MM.1S (cell line): ENCODE data around the gene POPDC3.

ENCODE experiments used
- DNase-seq: peaks from one replicate; pipeline ENCODE4 v3.0.0-alpha.2; 2015
- H2AFZ ChIP-seq: fragments of 300-600 bp; sonication (generic); 2 replicates; pipeline ENCODE4 v1.6.0; 2016; ENCODE audit warnings: antibody characterized with exemption, low read length
- H3F3A ChIP-seq: fragments of 300-600 bp; sonication (generic); 2 replicates; pipeline ENCODE4 v1.6.1; 2016; ENCODE audit warnings: mild to moderate bottlenecking, antibody characterized with exemption, low read length, moderate library complexity, mixed read lengths; ENCODE audit not compliant: insufficient read depth
- H3K27ac ChIP-seq: fragments of 300-600 bp; sonication (generic); 2 replicates; pipeline ENCODE4 v1.5.1; 2016; ENCODE audit warnings: mild to moderate bottlenecking, low read length
- H3K27me3 ChIP-seq: fragments of 300-600 bp; sonication (generic); replicated peaks from 2 replicates; pipeline ENCODE4 v1.6.0; 2016; ENCODE audit warnings: low read length; ENCODE audit not compliant: insufficient read depth
- H3K36me3 ChIP-seq: fragments of 300-600 bp; sonication (generic); replicated peaks from 2 replicates; pipeline ENCODE4 v1.6.1; 2016; ENCODE audit warnings: mild to moderate bottlenecking, low read length, mixed read lengths; ENCODE audit not compliant: insufficient read depth
- H3K4me1 ChIP-seq: fragments of 300-600 bp; sonication (generic); 2 replicates; pipeline ENCODE4 v1.6.1; 2016; ENCODE audit warnings: low read length, mixed read lengths
- H3K4me2 ChIP-seq: fragments of 300-600 bp; sonication (generic); 2 replicates; pipeline ENCODE4 v1.6.0; 2016; ENCODE audit warnings: low read depth, low read length
- H3K4me3 ChIP-seq: fragments of 300-600 bp; sonication (generic); 2 replicates; pipeline ENCODE4 v1.5.1; 2016; ENCODE audit warnings: low read length, mixed read lengths
- H3K79me2 ChIP-seq: fragments of 300-600 bp; sonication (generic); 2 replicates; pipeline ENCODE4 v1.6.1; 2016; ENCODE audit warnings: mixed run types, low read length, mixed read lengths
- H3K9ac ChIP-seq: fragments of 300-600 bp; sonication (generic); 2 replicates; pipeline ENCODE4 v1.6.1; 2016; ENCODE audit warnings: low read length, mixed read lengths
- H3K9me2 ChIP-seq: fragments of 300-600 bp; sonication (generic); replicated peaks from 2 replicates; pipeline ENCODE4 v1.6.1; 2016; ENCODE audit warnings: mild to moderate bottlenecking, low read length, mixed read lengths; ENCODE audit not compliant: insufficient read depth
- H3K9me3 ChIP-seq: fragments of 300-600 bp; sonication (generic); replicated peaks from 2 replicates; pipeline ENCODE4 v1.6.1; 2016; ENCODE audit warnings: mild to moderate bottlenecking, low read length, mixed read lengths; ENCODE audit not compliant: insufficient read depth
- H4K20me1 ChIP-seq: fragments of 300-600 bp; sonication (generic); 2 replicates; pipeline ENCODE4 v1.6.1; 2016; ENCODE audit warnings: mild to moderate bottlenecking, low read length, moderate library complexity, mixed read lengths; ENCODE audit not compliant: insufficient read depth
- EZH2 ChIP-seq: fragments of 300-600 bp; sonication (generic); optimal IDR thresholded peaks from 2 replicates; pipeline ENCODE3; 2017; ENCODE audit warnings: low read depth, mild to moderate bottlenecking, antibody characterized with exemption, low read length, mixed read lengths
- EZH2phosphoT487 ChIP-seq: fragments of 300-600 bp; sonication (generic); IDR thresholded peaks from 2 replicates; pipeline ENCODE4 v1.6.1; 2018; ENCODE audit warnings: antibody characterized with exemption, low read length
- TF ChIP-seq, protein P1 (sequence below): fragments of 300-600 bp; sonication (generic); IDR thresholded peaks from 2 replicates; pipeline ENCODE4 v1.5.1; 2016; ENCODE audit warnings: antibody characterized with exemption, low read length, mixed read lengths

POPDC3 gene, protein sequence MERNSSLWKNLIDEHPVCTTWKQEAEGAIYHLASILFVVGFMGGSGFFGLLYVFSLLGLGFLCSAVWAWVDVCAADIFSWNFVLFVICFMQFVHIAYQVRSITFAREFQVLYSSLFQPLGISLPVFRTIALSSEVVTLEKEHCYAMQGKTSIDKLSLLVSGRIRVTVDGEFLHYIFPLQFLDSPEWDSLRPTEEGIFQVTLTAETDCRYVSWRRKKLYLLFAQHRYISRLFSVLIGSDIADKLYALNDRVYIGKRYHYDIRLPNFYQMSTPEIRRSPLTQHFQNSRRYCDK

GRCh38 chr6:105179244-105180065, at the start of gene POPDC3:
Gene POPDC3, minus strand, starts transcription at chr6:105180014. Its CDS starts 18,105 bp downstream, at chr6:105161909.
- Histone ChIP-seq H3K9me2 (no peaks in the 10 kb centered on the region), H3K4me1 (no peaks in the 10 kb centered on the region), H3K4me3 (peak within 1 kb of the TSS; percentile 59), H4K20me1 (no peaks in the 10 kb centered on the region), H3F3A (no peaks in the 10 kb centered on the region), H3K79me2 (no peaks in the 10 kb centered on the region), H3K27ac (no peak within 1 kb of the TSS), H3K27me3 (0 out of 2 replicates have a peak, but pooled peaks cover 5% of the 10 kb centered on the region), H2AFZ (peak within 1 kb of the TSS; percentile 61), H3K9me3 (no peaks in the 10 kb centered on the region), H3K4me2 (peak within 1 kb of the TSS; percentile 86), H3K9ac (no peak within 1 kb of the TSS), H3K36me3 (no peaks in the 10 kb centered on the region)
- peak; percentile 14 for DNase-seq
- TF ChIP-seq EZH2phosphoT487 (no peak), EZH2 (no peak)
- TF ChIP-seq, protein P1, sequence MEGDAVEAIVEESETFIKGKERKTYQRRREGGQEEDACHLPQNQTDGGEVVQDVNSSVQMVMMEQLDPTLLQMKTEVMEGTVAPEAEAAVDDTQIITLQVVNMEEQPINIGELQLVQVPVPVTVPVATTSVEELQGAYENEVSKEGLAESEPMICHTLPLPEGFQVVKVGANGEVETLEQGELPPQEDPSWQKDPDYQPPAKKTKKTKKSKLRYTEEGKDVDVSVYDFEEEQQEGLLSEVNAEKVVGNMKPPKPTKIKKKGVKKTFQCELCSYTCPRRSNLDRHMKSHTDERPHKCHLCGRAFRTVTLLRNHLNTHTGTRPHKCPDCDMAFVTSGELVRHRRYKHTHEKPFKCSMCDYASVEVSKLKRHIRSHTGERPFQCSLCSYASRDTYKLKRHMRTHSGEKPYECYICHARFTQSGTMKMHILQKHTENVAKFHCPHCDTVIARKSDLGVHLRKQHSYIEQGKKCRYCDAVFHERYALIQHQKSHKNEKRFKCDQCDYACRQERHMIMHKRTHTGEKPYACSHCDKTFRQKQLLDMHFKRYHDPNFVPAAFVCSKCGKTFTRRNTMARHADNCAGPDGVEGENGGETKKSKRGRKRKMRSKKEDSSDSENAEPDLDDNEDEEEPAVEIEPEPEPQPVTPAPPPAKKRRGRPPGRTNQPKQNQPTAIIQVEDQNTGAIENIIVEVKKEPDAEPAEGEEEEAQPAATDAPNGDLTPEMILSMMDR, result no peak

DNA sequence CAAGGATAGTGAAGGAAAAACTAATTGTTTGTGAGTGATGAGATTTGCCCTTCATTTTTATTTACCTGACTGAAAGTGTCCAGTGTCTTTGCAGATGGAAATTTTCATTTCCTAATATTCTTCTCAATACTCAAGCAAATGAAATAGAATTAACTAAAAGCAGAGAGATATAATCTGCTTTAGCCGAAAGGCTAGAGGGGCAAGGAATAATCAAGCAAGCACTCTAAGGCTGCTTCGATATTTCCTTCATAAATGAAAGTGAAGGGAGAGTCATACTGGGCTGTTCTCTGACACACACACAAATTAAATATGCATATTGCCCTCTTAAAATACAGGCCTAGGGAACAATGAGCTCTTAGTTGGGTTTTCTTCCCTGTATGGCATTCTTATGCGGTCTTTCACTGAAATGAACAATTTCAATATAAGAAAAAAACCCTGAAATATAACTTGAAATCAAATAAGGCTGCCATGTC, 47.5 kb upstream of the POPDC3 start:
- no peak for DNase-seq
- no peaks in the 10 kb centered on the region for H3K9me3 ChIP-seq
- TF ChIP-seq EZH2phosphoT487 (no peak), EZH2 (no peak)
- TF ChIP-seq, protein P1, result no peak
- no peak overlapping the region for H3K4me2 ChIP-seq
- H3K27ac ChIP-seq, result no peak overlapping the region
- no peaks in the 10 kb centered on the region for H3F3A ChIP-seq
- H3K79me2 ChIP-seq, result no peaks in the 10 kb centered on the region
- no peaks in the 10 kb centered on the region for H3K9me2 ChIP-seq
- no peaks in the 10 kb centered on the region for H3K27me3 ChIP-seq
- no peaks in the 10 kb centered on the region for H3K36me3 ChIP-seq
- H3K4me3 ChIP-seq, result no peak overlapping the region
- no peaks in the 10 kb centered on the region for H4K20me1 ChIP-seq
- no peaks in the 10 kb centered on the region for H3K4me1 ChIP-seq
- H2AFZ ChIP-seq, result no peak overlapping the region
- no peak overlapping the region for H3K9ac ChIP-seq

DNA sequence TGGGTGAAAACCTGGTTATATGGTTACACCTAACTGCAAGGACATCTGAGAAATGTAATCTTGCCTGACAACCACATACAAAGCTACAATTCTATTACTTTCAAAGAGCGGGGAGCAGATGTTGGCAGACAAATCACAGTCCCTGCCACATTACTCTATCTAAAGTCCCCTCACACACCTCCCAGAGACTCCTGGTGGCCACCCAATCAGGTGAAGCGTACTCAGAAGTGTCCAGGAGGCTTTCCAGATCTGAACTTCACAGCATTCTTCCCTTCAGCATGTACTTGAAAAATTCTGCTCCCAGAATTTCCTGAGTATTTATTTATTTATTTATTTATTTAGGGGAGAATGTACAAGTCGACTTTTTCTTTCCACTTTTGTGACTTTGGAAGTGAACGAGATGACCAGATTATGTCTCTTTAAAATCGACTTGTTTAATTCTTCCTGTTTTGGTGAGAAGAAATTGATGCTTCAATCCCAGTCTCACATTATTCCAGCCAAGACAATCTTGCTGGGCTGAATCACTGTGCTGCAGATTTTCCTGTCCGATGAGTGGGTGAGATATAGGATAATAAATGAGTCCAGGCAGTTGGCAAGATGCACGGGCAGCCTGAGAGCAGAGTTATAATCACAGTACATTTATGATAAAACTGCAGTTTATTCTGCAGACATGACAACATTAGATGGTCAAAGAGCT, 46.9 kb upstream of the POPDC3 start:
- no peaks in the 10 kb centered on the region for H4K20me1 ChIP-seq
- no peak overlapping the region for H3K9ac ChIP-seq
- H3K9me2 ChIP-seq, result no peaks in the 10 kb centered on the region
- H3K36me3 ChIP-seq, result no peaks in the 10 kb centered on the region
- no peaks in the 10 kb centered on the region for H3K27me3 ChIP-seq
- H2AFZ ChIP-seq, result no peak overlapping the region
- H3K4me1 ChIP-seq, result no peaks in the 10 kb centered on the region
- no peak overlapping the region for H3K4me3 ChIP-seq
- H3K79me2 ChIP-seq, result no peaks in the 10 kb centered on the region
- DNase-seq, result no peak
- H3K4me2 ChIP-seq, result no peak overlapping the region
- TF ChIP-seq, protein P1, result no peak
- TF ChIP-seq EZH2phosphoT487, result no peak
- TF ChIP-seq EZH2, result no peak
- H3K9me3 ChIP-seq, result no peaks in the 10 kb centered on the region
- H3F3A ChIP-seq, result no peaks in the 10 kb centered on the region
- H3K27ac ChIP-seq, result no peak overlapping the region
